Stomach smooth muscle (tissue), 2 donors: ENCODE data around the gene RNASE13.

ENCODE experiments used
- H3K27ac ChIP-seq: one replicate; pipeline ENCODE4 v1.7.0; 2013; ENCODE audit warnings: mild to moderate bottlenecking, low read length, inconsistent platforms
- H3K27me3 ChIP-seq, 2 donors: one replicate each; pipeline ENCODE4 v1.7.0; 2013; ENCODE audit warnings: low read length in 2 of 2; ENCODE audit not compliant: insufficient read depth in 2 of 2, control insufficient read depth in 1 of 2
- H3K36me3 ChIP-seq, 2 donors: one replicate each; pipeline ENCODE4 v1.7.0; 2013; ENCODE audit warnings: low read length in 2 of 2; ENCODE audit not compliant: control insufficient read depth in 2 of 2, insufficient read depth in 2 of 2
- H3K4me1 ChIP-seq: one replicate; pipeline ENCODE4 v1.7.0; 2013; ENCODE audit warnings: low read length; ENCODE audit not compliant: control insufficient read depth, insufficient read depth
- H3K4me3 ChIP-seq, 2 donors: one replicate each; pipeline ENCODE4 v1.7.0; 2013; ENCODE audit warnings: low read length in 2 of 2
- H3K9ac ChIP-seq, 2 donors: one replicate each; pipeline ENCODE4 v1.7.0; 2013; ENCODE audit warnings: low read length in 2 of 2, mild to moderate bottlenecking in 1 of 2
- H3K9me3 ChIP-seq, 2 donors: one replicate each; pipeline ENCODE4 v1.7.0; 2013; ENCODE audit warnings: low read length in 2 of 2; ENCODE audit not compliant: control insufficient read depth in 2 of 2
- donor health status: healthy.
- donor health status: Pancreatic carcinoma.

The RNASE13 gene

DNA sequence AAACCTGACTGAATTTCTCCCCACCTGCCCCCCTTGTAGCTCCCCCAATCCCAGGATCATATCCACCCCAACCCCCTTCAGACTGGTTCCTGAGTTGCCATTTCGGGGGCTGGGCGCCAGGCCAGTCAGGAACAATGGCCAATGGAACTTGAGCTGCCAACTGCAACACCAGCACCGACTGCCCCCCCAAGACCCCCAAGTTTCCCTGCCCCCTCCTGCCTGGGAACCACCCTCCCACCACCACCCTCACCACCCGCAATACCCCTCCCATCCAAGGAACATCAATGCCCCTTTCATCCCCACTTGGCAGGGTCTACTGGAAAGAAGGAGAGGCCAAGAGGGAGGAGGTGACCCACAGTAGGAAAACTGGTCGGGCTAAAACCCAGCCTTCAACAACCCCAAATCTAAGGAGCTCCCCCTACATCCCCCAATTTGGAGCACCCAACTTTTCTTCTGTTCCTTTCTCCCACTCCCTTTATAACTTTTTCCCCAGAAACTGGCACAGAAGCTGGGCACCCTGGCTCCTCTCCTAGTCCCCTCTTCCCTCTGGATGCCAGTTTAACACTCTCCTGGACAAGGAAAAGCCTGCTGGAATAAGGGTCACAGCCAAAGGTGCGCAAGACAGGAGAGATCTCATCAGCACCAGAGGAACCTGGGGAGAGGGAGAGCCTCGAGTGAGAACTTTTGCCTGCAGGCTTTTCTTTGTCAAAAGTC, 8.2 kb downstream of the RNASE13 start:
- Histone ChIP-seq H3K27ac (peak overlapping the region; percentile 78), H3K27me3 (no peaks in the 10 kb centered on the region), H3K9ac (peak overlapping the region in 1 of 2 donors; percentile 11), H3K9me3 (no peaks in the 10 kb centered on the region), H3K4me1 (peaks cover 30% of the 10 kb centered on the region), H3K36me3 (peaks cover 6 to 7% of the 10 kb centered on the region in 2 donors), H3K4me3 (peak overlapping the region; percentile 26 to 61)

DNA sequence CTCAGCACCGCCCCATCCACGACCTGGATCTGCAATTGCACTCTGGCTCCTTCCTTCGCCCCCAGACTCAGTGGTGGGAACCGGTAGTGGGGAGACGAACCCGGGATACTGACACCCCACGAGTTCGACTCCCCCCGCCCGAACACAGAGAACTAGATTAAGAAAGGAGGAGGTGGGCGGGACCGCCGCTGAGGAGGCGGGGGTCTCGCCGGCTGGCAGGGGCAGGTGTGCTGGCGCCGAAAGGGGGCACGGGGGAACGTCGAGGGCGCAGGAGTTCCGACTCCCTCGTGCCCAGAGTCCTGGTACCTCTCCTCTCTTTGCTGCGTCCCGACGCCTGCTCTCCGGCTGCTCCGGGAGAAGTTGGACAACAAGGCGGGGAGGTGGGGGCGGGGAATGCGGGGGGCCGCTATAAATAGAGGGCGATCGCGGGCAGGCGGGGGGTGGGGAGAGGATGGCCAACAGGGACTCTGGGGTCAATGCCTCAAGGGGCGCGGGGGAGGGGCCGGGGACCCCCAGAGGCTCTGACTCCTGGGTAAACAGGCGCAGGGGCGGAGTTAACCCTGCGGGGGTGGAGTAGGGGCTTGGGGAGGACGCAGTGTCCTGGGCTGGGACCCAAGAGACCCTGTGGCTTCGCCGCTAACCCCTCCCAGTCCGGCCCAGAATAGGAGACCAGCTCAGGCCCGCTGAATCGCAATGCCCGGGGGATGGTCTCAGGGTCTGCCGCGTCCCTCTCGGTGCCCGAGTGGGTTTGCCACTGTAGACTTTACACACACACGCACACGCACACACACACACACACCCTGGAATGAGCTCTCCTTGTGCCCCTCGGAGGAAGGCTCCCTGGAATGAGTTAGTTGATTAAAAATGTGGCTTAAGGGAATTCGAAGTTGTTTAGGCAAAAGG, 9.0 kb downstream of the RNASE13 start:
- Histone ChIP-seq H3K9me3 (no peaks in the 10 kb centered on the region), H3K9ac (peak overlapping the region; percentile 75 to 78), H3K36me3 (peaks cover 13 to 15% of the 10 kb centered on the region in 2 donors), H3K27ac (peak overlapping the region; percentile 78), H3K4me1 (peaks cover 30% of the 10 kb centered on the region), H3K27me3 (no peaks in the 10 kb centered on the region), H3K4me3 (peak overlapping the region; percentile 91 to 94)

DNA sequence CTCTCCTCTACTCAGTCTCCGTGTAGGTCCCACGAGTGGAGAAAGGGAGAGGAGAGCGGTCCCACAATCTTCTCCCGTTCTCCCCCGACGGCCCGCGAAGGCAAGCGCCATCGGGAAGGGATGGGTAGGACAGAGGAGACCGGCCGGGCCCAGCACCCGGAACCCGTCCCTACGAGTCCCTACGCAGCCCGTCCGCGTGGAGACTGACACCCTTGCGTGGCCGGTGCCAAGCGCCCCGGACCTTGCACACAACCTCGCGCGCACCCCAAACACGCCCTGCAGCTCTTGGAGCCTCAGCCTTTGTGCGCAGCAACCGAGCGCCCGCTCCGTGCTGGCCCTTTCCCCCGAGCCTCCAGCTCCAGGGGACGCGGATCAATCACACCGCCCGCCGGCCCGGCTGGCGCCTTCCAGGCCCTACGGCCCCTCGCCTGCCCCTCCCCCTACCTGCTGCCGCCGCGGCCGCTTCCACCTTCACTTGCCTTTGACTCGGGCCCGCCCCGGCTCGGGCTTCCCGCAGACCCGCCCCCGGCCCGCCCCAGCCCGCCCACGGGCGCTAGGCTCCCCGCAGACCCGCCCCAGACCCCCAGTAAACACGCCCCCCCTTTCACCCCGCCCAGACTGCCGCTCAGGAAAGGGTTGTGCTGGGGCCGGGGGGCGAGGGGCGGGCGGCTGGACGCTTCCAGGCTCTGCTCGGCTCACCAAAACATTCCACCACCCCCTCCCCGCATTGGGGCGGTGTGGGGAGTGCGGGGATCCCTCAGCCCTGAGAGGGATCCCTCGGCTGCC, 9.8 kb downstream of the RNASE13 start, which contains the start of gene NDRG2:
Gene NDRG2 (minus strand): TSS at position 477 of the 786 bp plus-strand sequence. CDS start 1,746 bp downstream, outside the sequence.
- peaks cover 30% of the 10 kb centered on the region for H3K4me1 ChIP-seq
- no peaks in the 10 kb centered on the region for H3K9me3 ChIP-seq
- peaks cover 16 to 20% of the 10 kb centered on the region in 2 donors for H3K36me3 ChIP-seq
- H3K27ac ChIP-seq: peak within 1 kb of the TSS; percentile 78
- H3K4me3 ChIP-seq: peak within 1 kb of the TSS; percentile 91 to 94
- peak within 1 kb of the TSS; percentile 77 to 78 for H3K9ac ChIP-seq
- H3K27me3 ChIP-seq: no peaks in the 10 kb centered on the region

DNA sequence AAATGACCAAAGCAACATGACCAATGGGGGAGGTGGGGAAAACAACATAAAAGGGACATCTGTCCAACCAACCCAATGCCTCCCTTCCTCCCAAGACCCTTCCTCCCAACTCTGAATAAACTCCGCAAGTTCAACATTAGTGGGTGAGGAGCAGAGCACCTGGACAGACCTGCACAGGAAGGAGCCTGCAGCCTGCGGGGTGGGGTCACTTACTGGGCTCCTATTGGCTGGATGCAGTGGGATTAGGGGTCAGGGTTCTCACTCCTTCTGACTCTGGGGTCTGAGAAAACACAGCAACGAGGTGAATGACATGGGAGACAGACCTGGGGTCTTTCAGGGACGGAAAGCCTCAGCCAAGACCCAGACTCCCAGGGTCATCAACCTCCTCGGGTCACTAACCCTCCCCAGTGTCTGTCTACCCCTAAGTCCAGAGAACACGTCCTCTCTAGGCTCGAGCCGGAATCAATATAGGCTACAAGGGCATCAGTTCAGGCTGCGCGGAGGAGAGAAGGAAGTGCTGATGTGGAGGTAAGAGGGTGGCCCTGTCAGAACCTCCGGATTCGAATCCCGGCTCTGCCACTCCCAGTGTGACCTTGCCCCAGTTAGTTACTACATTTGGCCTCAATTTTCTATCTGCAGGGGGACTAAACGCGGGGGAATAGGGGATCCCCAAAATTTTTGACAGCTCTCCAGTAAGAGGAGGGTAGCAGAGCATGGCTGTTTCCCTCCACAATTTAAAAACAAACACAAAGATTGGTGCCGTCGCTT, 10.6 kb downstream of the RNASE13 start:
- Histone ChIP-seq H3K4me1 (peaks cover 30% of the 10 kb centered on the region), H3K9me3 (no peaks in the 10 kb centered on the region), H3K4me3 (peak overlapping the region; percentile 84 to 94), H3K9ac (peak overlapping the region; percentile 77 to 78), H3K27ac (peak overlapping the region; percentile 76), H3K27me3 (no peaks in the 10 kb centered on the region), H3K36me3 (peaks cover 24 to 28% of the 10 kb centered on the region in 2 donors)

DNA sequence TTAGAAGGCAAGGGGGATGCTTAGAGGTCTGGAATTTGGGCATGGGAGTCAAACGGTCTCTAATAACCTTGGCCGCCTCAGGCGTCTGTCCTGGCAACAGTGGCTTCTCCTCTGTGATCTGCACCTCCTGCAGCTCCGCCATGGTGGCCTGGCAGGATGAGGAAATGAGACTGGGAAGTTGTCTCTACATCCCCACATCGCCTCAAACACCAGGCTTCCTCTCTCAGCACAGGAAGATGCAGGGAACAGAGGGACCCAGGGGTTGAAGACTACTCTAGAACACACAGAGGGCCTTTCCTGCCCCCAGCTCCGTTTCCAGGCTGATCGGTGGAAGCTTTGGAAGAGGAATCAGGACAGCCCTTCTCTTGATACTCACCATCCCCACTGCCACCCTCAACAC, 11.4 kb downstream of the RNASE13 start:
- Histone ChIP-seq H3K4me3 (peak overlapping the region; percentile 84 to 94), H3K27me3 (no peaks in the 10 kb centered on the region), H3K9me3 (no peaks in the 10 kb centered on the region), H3K9ac (peak overlapping the region; percentile 77 to 78), H3K36me3 (peaks cover 26 to 35% of the 10 kb centered on the region in 2 donors), H3K4me1 (peaks cover 30% of the 10 kb centered on the region), H3K27ac (peak overlapping the region; percentile 76)

DNA sequence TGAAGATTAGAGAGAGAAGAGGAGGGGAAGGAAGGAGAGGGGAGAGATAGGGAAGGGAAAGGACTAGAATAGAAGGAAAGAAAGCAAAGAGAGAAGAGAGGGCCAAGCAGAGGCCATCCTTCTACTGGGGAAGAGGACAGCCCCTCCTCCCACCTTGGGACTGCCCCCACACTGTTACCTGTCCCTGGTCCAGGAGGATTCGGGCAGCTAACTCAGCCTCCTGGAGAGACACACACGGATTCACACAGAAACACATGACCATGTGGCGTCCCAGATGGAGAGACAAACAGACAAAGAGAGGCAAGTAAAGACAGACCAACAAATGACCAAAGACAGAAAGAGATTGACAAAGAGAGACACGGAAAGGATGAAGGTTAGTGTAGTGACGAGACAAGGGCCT, 11.9 kb downstream of the RNASE13 start:
- H3K4me1 ChIP-seq: peaks cover 30% of the 10 kb centered on the region
- no peaks in the 10 kb centered on the region for H3K27me3 ChIP-seq
- H3K9ac ChIP-seq: peak overlapping the region in 1 of 2 donors; percentile 52
- H3K36me3 ChIP-seq: peaks cover 31 to 40% of the 10 kb centered on the region in 2 donors
- no peaks in the 10 kb centered on the region for H3K9me3 ChIP-seq
- H3K4me3 ChIP-seq: peak overlapping the region; percentile 84 to 94
- peak overlapping the region; percentile 76 for H3K27ac ChIP-seq

DNA sequence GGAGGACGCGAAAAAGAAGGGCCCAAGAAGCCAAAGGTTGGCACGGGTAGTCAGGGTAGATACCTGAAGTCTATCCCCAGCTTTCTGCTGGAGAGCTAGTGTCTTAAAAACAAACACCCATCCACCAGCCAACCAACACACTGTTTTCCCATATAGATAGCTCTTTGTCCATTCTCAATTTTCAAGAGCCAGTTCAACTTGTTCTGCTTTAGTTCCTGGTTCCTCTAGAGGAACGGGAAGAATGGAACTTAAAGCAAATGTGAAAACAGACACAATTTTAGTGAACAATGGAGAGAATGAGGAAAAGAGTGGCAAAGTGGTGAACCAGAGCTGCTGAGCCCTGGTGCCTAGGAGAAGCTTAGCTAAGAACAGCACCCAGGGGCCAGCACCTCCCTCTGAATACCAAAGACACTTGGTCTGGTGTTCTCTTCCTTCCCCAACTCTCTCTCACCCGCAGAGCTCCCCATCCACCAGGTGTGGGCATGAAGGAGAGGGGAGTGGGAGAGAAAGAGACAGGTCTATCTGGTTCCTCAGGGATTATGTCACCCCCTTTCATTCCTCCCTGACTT, 13.5 kb downstream of the RNASE13 start:
- Histone ChIP-seq H3K9ac (no peak overlapping the region), H3K36me3 (peaks cover 36 to 50% of the 10 kb centered on the region in 2 donors), H3K9me3 (no peaks in the 10 kb centered on the region), H3K27ac (peak overlapping the region; percentile 31), H3K4me1 (peaks cover 25% of the 10 kb centered on the region), H3K27me3 (no peaks in the 10 kb centered on the region), H3K4me3 (no peak overlapping the region)

DNA sequence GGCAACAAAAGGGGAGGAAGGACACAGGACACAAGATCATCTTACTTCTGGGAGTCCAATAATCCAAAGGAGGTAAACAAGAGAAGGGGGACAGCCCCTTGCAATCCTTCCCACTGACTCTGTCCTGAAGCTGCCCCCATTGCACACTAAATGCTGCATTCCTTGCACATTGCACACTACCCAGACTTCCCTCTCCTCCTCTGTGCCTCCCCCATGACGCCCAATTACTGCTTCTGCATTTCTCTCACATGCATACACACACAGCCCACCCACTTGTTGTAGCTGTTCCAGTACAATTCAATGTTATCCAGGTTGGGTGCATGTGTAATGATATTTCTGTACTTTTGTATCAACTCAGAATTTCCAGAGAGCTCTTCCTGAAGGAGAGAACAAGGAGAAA, 15.2 kb downstream of the RNASE13 start:
- Histone ChIP-seq H3K36me3 (peaks cover 36 to 50% of the 10 kb centered on the region in 2 donors), H3K27me3 (no peaks in the 10 kb centered on the region), H3K4me3 (no peak overlapping the region), H3K9me3 (no peaks in the 10 kb centered on the region), H3K4me1 (peaks cover 21% of the 10 kb centered on the region), H3K9ac (no peak overlapping the region), H3K27ac (no peak overlapping the region)

DNA sequence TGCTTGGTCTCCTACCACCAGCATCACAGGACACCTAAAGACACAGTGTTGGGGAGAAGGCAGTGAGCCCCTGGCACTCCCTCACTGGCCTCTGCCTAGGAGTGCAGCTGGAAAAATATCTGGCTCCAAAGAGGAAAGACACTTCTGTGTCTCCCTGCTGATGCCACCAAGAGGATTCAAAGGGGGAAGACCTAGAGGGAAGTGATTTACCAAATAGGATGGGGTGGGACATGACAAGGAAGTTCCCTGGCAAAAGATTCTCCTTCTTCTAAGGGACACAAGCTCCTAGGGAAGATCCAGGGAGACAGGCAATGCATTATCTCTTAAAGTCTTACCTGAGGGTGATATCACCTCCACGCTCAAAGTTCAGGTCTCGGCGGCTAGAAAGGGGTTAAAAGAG, 15.8 kb downstream of the RNASE13 start:
- Histone ChIP-seq H3K4me1 (peaks cover 15% of the 10 kb centered on the region), H3K27ac (no peak overlapping the region), H3K9me3 (no peaks in the 10 kb centered on the region), H3K27me3 (no peaks in the 10 kb centered on the region), H3K9ac (no peak overlapping the region), H3K4me3 (no peak overlapping the region), H3K36me3 (peaks cover 36 to 50% of the 10 kb centered on the region in 2 donors)
